HG03565 (cell line): Measurements from ENCODE around the gene EFCAB11.
"Not testable (repeated sequence)": the region's sequence is repeated elsewhere in the genome, so short reads cannot be mapped to it uniquely, and the experiment has no call there.

Source experiments
- ATAC-seq: cut with Tn5 transposase; IDR thresholded peaks from one replicate; pipeline ENCODE4 v1.9.1; 2021; ENCODE audit warnings: mild to moderate bottlenecking, moderate library complexity; ENCODE audit not compliant: unreplicated experiment

EFCAB11 gene

DNA sequence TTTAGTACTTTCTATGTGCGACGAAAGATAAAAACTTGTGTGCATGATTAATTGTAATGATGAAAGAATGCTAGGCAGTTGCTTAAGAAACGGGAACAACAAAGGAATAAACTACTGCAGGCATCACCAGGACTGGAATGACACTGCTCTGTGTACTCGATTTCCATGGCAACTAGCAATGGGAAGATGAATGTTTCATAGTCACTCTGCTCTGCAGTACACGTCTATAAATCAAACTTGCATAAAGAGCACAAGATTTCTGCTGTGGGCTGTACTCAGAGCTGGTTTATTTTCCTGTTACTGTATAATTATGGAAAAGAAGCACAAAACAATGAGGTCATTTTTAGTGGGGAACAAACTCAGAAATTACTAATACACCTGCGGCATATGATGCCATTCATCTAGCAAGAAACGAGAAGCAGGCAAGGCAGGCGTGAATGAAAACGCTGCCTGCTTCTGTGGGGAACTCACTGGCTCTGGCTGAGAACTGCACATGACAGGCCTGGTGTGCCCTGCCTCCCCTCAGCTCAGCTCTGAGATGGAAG is 41.8 kb downstream of the EFCAB11 start:
- ATAC-seq: no peak

DNA sequence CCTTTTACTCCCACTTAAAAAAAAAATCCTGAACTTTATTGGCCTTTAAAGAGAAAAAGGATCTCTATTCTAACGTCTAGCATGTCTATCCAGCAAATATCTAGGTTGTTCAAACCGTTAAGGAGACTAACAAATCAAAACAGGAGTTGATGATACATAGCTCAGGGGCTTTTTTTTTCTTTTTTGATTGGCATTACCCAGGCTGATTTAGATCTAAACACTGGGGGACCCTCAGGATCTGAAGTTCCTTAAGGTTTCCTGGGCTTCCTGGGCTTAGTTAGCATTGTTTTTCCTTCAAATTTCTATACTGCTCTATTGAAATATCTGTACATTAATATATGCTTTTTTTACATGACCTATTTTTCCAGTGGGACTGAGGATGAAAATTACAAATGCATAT is 42.3 kb downstream of the EFCAB11 start:
- ATAC-seq: no peak

DNA sequence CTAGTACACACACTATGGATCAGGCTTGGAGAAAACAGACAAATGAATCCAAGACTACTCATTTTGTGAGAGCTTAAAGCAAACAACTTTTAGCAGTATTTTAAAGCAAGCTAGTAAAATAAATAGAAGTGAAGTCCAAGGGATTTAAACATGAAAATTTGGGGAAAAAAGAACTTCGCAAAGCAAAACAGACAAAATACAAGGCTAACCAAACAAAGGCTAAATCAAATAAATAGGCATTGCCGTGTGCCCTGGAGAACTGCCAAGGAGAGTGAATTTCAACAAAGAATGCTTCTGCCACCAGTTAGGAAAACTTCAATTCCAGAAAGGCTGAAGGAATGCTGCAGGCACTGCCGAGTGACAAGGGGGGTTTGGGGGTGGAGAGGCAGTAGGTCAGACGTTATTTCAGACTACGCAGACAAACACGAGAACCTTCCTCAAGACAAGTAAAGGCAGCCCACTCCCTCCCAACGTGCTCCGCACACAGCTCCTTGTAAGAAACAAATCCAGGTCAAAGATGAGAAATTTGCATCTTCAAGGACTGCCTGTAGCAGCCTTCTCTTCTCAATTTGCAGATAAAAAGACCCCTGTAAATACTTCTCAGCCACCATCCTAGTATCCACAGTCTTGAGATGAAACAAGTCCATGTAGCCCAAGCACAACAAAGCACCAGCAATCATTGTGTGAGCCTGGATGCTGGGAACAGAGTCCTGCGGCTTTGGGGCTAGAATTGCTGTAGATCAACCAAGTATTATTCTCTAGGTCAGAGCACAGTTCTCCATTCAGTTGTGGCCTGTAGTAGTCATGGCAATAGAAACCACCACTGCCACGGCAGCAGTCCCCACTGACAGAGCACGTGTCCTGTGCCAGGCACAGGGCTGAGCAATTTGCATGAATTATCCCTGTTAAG is 43.3 kb downstream of the EFCAB11 start:
- ATAC-seq: no peak

DNA sequence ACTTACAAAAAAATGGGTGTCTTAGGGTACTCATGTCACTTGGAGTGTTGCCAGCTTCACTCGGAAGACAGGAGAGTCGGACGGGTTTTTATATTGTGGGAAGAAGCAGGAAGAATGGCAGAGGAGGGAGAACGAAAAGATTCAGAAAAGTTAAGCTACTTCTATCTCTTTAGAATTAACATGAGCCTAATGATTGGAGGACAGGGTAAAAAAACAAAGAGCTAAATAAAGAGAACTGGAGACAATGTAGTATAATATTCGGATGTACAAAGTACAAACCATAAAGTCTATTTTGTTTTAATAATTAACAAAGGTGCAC is 43.9 kb downstream of the EFCAB11 start:
- no peak for ATAC-seq

DNA sequence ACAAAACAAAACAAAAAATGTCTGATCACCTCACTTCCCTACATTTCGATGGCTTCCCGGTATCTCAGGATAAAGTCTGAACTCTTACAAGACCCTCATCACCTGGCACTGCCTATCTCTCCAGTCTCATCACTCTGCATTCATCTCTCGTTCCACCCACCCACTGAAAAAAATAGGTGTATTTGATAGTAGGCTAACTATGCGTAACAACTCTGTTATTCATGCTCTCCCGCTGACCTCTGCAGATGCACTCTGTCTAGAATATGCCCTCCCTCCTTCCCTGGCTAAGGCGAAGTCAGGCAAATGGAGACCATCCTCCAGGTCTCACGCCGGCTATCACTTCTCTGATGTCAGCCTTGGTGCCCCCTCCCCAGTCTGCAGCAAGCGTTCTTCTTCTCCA is 44.9 kb downstream of the EFCAB11 start:
- ATAC-seq: no peak

DNA sequence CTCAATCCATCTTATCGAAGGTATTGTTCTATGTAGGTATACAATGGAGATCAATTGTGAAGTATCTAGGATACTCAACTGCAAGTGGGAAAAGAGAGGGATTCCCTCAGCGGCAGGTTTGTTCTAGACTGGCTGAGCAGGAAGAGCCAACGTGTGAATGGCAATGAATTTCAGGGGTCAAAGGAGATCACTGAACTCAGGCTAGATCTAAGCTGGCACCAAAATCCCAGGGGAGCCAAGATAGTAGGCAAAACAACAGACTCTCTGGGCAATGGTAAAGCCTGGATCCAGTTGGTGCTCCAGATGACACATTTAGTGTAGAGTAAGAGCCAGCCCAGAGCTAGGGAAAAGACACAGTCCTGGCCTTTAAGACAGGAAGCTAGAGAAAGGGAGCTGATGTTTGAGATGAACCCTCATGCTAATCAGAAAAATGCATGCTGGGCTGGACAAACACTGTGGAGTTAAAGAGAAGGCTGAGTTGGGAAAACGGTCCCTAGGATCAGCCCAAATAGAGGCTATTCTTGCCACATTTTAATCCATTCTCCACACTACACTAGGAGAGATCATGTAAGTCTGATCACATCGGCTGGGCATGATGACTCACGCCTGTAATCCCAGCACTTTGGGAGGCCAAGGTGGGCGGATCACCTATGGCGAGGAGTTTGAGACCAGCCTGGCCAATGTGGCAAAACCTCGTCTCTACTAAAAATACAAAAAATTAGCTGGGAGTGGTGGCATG is 45.6 kb downstream of the EFCAB11 start:
- ATAC-seq: no peak

DNA sequence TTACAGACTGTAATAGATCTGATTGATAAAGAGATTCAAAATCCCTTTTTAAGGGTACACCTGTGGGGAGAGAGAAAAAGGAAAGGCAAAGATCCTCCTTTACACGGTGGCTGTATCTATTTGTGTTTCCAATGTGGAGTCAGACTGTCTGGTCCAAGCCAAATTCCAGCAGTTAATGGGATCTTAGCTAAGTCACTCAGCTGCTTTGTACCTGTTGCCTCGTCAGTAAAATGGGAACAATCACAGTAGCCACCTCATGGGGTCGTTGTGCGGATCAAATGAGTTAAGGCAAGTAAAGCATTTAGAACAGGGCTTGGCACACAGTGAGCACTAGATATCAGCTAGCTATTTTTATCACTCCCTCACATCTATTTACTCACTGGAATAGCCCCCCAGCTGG is 46.9 kb downstream of the EFCAB11 start:
- ATAC-seq: no peak

DNA sequence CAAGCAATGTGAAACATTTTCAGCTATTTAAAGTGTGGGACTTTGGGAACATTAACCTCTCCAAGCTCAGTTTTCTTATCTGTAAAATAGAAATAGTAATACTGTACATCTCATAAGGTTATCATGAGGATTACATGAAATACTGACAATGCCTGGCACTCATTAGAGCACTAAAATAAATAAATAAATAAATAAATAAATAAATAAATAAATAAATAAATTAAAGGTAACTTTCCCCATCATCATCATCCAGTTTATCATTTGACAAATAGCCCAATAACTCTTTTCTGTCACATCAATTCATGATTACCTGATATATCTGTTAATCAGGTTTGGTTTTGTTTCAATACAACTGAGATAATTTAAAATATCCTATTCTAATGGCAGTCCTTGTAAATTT is 48.5 kb downstream of the EFCAB11 start:
- no peak for ATAC-seq

DNA sequence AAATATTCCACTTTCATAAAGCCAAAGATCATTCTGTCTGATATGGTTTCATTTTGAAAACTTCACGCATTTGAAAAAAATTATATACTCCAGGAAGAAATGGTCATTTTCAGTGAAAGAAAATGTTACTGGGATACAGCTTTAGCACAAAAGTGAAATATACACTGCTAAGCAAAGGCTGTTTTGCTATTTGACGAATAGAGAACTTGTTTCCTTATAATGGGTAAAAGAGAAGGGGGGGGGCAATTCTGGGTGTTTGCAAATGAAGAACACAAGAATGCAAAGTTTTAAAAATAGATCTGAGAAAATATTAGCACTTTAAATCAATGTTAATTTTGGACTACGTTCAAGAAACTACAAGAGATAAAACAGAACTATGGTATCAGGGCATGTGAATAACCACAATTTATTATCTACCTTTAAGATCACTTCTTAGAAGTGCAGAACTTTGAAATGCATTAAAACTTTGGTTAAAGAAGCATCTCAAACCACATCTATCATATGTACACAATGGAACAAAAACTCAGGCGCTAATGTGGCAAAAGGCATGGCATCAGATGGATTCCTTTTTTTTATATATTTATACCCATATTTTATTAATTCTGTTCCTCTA is 51.1 kb downstream of the EFCAB11 start:
- ATAC-seq: no peak

DNA sequence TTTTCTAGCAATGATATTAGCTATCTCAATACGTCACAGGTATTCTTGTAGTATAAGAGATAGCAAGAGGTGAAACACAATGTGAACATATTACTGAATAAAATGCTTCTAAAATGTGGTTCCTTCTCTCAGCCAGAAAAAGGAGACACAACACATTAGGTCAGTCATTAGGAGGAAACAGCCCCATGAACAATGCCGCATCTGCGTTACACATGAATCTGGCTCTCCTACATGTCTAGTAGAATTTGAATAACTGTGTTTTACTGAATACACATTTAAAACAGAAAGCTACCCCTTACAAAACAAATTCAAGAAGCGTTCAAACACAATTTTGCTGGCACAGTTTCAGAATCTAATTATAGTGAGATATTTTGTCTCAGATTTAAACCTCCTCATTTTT is 51.6 kb downstream of the EFCAB11 start:
- ATAC-seq: no peak

DNA sequence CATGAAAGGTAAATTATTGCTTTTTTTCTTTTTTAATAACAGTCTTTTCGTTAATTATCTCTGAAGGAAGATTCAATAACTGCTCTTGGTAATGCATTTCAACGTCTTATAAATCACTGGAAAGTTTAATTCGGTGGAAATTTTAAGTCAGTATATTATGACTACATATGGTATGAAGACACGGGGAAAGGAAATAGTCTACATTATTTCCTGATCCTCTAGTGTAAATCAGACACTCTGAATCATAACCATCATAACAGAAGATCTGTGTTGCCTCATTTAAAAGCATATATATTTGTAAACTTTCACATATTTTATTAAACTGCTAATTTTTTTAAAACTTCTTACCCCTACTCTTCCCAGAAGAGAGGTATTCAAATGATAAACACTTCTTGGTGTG is 53.7 kb downstream of the EFCAB11 start:
- ATAC-seq: no peak

DNA sequence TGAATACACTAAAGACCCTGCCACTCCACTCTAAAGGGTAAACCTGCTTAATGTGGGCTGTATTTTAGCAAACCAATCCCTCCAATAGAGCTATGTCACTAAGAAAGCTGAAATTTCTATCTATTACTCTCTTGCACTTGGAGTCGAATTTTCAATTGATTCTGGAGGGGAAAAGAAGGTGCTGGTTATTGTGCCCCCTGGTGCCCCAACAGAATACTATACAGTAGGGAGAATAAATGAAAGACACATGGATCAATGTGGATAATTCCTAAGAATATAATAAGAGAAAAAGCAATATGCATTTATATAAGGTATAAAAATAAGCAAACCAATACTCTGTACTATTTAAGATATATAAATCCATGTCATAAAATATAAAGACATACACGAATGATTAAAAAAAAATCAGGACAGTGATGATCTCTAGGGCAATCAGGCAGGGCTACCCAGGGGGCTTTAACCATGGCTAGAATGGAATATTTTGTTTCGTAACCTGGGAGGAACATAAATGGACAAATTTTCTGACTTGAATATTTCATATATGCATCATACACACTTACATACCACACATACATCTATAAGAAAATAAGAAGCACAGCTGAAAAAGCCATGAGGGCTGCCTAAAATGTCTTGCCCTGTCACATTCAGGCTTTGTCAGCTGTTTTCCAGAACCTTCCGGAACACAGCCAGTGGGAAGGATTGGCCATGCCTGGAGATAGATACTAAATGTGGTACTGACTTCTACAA is 54.4 kb downstream of the EFCAB11 start:
- no peak for ATAC-seq

DNA sequence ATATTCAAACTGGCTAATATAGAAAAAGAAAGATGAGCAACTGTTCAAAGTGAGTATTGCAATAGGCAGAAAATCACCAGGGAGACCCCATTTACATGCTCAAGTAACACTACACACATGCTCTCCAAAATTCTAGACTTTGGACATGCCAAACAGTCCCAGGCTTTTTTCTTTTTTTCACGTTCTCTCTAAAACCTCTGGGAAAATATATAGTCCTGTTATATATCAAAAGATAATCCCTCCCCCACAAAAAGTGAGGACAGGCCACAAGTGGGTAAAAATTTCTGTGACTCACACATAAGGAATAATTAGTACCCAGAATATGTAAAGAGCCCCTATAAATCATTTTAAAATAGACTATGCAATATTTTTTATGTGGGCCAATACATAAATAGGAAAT is 55.2 kb downstream of the EFCAB11 start:
- no peak for ATAC-seq

DNA sequence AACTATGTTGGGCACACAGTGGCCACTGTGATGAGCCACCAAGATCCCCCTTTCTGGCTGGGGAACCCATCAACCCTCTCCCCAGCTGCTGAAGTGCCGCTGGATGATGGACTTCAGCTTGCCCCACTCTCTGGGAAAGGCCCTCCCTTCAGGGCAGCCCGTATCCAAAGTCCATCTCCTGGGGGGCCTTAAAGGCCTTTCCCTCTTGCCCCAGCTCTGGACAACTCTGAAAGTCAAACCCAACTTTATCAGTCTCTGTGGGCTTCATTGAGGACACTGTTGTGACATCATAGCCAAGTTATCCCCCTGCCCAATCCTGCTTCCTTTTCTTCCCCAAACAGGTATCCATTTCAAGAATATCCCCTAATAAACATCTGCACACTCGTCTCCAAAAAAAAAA is 61.1 kb downstream of the EFCAB11 start:
- ATAC-seq: not testable (repeated sequence)

DNA sequence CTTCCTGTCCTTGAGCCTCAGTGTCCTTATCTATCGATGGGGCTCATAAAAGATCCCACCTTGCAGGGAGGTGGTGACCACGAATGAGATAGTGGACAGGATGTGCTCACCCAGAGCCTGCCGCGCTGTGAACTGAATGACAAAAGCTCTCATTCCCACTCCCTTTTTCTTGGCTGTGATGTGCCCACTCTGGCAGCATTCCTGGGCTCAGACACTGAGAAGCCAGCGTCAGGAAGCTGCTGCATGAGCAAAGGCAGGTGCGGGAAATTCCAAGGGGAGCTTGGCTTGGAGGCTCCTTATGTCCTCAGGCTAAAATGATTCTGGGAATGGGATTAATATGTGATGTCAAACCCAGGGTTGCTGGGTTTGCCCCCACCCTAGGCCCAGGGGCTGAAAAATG is 61.6 kb downstream of the EFCAB11 start:
- no peak for ATAC-seq

DNA sequence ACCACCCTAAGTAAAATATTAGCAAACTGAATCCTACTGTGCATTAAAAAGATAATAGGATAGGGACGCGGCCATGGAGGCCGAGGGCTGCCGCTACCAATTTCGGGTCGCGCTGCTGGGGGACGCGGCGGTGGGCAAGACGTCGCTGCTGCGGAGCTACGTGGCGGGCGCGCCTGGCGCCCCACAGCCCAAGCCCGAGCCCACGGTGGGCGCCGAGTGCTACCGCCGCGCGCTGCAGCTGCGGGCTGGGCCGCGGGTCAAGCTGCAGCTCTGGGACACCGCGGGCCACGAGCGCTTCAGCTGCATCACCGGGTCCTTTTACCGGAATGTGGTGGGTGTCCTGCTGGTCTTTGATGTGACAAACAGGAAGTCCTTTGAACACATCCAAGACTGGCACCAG is 62.8 kb downstream of the EFCAB11 start:
- not testable (repeated sequence) for ATAC-seq

DNA sequence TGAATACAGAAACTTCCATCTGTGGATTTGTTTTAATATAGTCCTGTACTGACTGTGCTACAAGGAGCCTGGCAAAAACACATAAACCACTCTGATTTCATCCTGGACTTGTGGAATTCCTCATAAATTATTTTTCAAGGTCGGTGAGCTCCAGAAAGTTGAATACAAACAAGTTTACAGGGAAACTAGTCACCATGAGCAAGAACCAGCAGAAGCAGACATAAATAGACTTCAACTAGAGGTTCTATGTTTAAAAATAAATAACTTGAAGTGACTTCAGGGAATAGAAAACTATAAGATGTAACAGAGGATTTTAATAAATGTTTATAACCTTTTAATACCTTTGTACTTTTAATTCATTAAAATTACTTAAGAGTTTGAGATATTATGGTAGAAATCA is 63.5 kb downstream of the EFCAB11 start:
- no peak for ATAC-seq

DNA sequence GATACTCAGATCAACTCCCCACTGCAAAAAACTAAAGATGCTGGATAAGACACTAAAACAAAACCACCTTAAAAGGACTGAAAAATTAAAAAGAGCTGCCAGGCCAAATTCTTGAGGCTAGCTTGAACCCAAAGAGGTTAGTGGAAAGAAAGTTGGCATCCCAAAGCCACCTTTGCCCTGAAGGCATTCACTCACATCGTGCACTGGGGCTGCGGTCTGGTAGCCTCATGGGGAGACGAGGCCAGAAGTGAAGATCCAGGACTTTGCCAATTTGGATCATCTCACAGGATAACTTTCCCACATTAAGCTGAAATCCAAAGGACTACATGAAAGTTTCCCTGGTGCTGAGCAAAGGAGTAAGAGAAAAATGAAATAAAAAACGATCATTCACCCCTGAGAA is 63.9 kb downstream of the EFCAB11 start:
- no peak for ATAC-seq

DNA sequence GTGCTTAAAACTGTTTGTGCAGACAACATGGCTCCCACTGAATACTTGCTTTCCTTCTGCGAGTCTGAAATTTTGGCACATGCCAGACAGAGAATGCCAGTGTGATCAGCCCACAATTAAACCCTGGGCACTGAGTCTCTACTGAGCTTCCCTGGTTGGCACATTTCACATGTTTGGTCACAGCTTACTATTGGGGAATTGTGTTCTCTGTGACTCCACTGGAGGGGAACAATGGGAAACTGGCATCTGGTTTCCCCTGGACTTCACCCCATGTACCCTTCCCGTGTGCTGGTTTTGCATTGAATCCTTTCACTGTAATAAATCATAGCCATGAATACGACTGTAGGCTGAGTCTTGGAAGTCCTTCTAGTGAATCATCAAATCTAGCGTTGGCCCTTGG is 64.9 kb downstream of the EFCAB11 start:
- ATAC-seq: no peak

DNA sequence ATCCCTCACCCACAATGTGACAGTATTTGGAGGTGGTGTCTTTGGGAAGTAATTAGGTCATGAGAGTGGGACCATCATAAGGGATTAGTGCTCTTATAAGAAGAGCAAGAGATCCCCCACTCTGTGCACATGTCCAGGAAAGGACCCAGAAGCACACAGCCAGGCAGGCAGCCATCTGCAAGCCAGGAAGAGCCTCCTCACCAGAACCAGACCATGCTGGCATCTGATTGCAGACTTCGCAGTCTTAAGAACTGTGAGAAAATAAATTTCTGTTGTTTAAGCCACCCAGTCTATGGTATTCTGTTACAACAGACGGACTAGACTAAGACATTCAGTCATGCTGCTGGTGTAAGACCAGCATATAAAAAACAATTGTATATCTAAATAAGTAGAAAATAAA is 69.8 kb downstream of the EFCAB11 start:
- ATAC-seq: no peak

DNA sequence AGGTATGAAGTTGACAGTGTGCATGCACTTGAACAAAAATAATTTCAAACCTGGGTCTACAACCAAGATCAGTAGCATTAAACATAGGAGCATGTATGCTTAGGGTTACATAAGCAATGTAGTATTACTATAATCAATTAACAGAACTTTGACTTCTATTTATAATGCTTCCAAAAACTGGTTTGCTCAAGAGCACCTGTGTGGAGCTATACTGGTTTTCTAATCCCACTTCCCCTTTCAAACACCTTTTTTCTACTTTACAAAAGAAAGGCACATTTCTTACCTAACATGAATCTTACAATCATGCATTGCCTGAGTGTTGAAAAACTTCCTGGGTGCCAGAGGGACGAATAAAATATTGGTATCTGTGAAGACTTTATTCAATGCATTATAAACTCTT is 72.7 kb downstream of the EFCAB11 start:
- no peak for ATAC-seq
